HG03135 (cell line): ENCODE data around the gene DLX3.

Source experiments
- ATAC-seq: cut with Tn5 transposase; IDR thresholded peaks from one replicate; pipeline ENCODE4 v1.9.1; 2021; ENCODE audit warnings: mild to moderate bottlenecking, moderate library complexity; ENCODE audit not compliant: unreplicated experiment

Gene DLX3

GRCh38 chr17:50024808-50025207, 29.8 kb upstream of the DLX3 start:
- no peak for ATAC-seq

DNA sequence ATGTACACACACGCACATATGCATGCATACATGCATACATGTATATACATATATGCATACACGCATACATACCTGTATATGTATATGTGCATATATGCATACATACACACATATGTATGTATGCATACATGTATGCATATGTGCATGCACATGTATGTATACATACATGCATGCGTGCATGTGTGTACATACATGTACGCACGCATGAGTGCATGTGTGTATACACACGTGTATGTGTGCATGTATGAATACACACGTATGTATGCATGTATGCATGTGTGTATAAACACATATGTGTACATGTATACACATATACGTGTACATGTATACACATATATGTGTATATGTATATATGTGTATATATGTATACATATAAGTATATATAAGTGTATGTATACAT, 28.5 kb upstream of the DLX3 start:
- ATAC-seq = no peak

DNA sequence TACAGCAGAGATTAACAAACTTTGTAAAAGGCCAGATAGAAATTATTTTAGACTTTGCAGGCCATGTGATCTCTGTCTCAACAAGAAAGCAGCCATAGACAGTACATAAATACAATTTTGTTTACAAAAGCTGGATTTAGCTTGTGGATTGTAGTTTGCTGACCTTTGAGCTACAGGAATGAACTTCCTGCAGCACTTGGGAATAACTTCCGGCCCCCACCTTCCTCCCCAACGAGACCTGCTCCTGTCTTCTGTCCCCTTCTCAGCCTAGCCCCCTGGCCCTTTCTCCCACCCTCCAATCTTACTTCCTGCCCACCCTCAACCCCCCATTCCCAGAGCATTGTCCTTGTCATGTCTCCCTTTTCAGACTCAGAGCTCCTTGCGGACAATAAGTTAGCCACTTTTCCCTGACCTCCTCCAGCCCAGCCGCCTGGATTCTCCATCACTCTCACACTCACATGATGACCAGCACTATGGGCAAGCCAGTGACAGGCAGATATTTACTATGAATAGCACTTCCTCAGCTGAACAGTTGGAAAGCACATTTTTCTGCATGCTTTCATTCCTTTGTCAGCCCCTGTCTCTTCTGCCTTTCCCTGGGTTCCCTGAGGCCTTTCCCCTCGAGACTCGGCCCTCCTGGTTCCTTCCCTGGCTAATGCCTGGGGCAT, 27.6 kb upstream of the DLX3 start:
- no peak for ATAC-seq

GRCh38 chr17:50021681-50022370, 26.8 kb upstream of the DLX3 start:
- ATAC-seq = no peak

DNA sequence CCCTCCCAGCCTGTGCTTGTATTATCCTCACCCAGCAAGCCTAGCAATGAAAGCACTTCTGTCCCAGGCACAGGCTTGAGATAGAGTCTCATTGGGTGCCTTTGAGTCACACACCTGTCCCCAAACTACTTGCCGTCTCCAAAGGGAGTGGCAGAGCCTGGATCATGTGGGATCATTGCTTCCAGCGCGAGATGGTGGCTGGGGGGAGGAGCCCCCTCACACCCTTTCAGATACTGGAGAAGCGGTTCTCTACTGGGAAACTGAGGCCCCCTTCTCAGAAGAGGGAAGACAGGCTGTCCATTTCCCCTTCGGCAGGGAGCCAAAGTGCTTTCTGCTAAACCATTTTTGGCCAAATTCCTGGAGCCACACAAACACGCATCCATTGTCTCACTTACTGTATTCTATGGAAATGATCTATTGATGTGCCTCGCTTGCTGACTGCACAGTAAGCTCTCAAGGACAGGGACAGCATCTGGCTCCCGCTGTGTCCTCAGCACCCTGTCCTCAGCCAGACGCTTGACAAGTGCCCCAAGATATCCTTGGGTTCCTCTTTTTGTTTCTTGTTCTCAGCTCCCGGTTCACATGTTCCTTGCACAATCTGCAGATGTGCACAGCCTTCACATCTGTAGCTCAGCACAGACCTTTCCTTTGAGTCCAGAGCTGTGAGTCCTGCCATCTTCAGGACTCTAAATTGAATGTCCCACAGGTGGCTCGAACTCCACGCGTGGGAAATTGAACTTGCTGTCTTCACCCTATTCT, 26.0 kb upstream of the DLX3 start:
- no peak for ATAC-seq

DNA sequence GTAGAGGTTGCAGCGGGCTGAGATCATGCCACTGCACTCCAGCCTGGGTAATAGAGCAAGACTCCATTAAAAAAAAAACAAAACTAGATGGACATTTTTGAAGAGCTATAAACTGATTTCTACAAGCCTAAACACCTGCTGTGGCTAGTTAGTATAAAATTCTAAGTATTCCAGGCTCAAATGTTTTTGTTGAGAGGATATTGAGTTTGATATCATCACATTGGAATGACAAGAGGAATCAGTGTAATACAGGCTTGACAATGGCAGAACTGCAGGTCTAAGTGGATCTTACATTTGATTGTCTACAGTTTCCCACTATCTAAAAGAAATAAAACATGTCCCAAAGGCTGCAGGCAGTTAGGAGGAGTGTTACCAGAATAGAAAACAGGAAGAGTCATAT, 23.9 kb upstream of the DLX3 start:
- no peak for ATAC-seq

DNA sequence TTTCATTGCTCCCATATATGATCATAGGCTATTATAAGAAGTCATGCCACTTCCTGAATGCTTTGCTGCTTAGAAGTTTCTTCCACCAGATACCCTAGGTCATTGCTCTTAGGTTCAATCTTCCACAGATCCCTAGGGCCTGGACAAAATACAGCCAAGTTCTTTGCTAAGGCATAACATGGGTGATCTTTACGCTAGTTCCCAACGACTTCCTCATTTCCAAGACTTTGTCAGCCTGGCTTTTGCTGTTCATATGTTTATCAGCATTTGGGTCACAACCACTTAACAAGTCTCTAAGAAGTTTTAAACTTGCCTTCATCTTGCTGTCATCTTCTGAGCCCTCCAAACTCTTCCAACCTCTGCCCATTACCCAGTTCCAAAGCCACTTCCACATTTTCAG, 20.1 kb upstream of the DLX3 start:
- ATAC-seq = no peak

DNA sequence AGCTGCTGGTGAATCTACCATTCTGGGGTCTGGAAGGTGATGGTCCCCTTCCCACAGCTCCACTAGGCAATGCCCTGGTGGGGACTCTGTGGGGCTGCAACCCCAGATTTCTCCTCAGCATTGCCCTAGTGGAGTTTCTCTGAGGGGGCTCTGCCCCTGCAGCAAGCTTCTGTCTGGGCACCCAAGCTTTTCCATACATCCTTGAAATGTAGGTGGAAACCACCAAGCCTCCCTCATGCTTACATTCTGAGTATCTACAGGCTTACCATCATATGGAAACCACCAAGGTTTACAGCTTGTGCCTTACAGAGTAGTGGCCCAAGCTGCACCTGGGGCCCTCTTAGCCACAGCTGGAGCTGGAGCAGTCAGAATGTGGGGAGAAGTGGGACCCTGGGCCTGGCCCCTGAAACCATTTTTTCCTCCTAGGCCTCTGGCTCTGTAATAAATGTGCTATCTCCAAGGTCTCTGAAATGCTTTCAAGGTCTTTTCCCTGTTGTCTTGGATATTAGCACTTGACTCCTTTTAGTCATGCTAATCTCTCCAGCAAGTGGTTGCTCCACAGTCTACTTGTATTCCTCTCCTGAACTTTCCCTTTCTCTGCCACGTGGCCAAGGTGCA, 19.6 kb upstream of the DLX3 start:
- ATAC-seq = no peak

- ATAC-seq = no peak
These were observed 18.1 kb upstream of the DLX3 start for GRCh38 chr17:50013079-50013478.

- ATAC-seq = no peak
These were observed 14.3 kb upstream of the DLX3 start for GRCh38 chr17:50009282-50009681.

DNA sequence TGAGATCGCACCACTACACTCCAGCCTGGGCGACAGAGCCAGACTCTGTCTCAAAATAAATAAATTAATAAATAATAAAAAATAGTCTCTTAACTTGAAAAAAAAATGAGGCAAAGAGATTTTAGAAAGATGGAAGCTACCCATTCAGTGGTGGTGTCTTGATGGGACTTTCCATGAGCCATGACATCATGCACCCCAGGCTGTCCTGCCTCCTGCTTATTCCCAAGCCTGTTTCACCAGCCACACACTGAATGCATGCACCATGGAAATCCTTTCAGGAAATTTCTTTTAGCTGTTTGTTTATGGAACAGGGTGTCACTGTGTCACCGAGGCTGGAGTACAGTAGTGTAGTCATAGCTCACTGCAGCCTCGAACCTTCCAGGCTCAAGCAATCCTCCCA, 8.9 kb upstream of the DLX3 start:
- ATAC-seq = no peak

DNA sequence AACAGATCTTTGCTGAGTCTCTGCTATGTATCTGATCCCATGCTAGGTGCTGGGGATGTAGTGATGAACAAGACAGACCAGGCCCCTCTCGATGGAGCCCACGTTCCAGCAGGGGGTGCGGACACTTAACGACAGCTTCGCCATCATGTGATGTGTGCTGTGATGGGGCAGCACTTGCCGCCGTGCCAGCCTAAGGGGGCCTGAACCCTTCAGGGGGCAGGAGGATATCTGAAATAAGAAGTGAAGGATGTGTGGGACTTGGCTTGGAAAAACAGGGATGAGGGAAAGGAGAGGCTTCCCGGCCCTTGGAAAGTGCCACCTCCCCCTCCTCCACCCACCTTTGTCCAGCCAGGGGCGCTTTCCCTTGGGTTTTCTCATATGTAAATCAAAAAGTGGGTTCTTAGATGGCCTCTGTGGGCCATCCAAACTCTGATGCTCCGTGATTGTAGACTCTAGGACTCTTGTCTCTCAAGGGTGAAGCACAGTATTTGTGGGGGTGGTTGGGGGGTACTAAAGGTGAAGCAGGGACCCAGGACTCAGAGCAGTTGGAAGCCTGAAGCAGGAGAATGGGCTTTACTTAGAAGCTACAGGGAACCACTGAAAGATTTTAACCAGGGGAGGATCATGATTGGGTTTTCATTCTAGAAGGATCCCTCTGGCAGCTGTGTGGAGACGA, 4.0 kb upstream of the DLX3 start:
- ATAC-seq = no peak

- no peak for ATAC-seq
These were observed 3.0 kb upstream of the DLX3 start for GRCh38 chr17:49997773-49998703.

DNA sequence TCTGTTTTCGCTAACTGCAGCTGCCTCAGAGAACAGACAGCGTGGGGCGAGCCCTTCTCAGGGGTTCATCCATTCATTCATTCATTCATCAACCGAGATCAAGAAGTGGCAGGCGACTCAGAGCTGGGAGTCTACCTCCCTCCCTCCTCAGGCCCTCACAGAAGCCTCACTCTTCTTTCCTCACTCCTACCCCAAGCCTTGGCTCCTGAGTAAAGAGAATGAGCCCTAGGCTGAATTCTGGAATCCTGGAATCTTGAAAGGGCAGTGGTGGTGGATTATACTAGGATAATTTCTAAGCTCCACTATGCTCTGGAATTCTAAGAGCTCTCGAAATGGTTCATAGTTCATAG, 2.3 kb upstream of the DLX3 start:
- ATAC-seq = no peak

DNA sequence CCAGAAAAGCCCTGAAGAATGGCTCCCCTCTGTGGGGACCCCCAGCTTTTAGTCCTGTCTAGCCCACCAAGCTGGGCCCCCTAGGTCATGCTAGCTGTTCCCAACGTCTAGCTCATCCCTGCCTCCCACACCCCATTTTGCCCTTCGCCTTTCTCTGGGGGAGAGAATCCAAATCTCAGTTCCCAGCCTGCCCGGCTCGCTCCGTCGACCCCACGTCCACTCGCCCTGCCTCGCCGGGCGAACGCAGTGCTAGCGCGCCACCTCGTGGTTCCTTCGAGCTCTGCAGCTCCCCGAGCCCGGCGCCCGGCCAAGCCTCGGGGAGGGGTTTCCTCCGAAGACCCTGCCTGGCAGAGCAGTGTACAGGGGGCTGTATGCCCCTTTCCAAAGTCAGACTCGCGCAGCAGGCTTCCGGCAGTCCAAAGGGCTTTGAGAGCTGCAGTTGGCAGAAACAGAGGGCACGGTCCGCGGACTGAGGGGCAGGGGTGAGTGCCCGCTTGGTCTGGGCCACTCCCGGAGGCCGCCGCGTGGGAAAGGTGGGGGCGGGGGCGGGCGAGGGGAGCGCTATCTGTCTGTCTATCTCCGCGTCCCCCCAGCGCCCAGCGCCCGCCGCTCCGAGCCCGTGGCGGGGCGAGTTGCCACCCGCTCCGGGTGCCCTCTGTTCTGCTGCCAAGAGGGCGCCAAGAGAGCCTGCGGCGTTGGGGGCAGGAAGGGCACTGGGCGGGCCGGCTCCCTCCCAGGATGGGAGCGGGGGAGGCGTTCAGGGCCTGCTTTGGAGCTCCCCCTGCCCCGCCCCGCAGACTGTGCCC, 1.7 kb upstream of the DLX3 start:
- ATAC-seq = no peak

DNA sequence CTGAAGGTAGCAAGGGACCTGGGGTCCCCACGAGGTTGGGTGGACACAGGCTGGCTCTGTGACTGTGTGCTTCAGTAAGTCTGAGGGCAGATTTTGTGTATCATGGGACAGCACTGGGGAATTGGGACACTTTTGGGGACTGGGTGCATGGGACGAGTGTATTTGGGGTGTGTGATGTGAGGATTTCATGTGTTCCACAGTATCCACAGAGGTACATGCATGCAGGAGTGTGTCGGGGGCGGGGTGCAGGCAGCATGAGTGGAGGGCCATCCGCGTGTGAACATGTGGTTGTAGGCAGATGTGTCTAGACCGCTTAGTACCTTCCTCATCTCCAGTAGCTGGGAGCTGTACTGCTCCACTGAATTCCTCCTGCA, 1.1 kb upstream of the DLX3 start:
- no peak for ATAC-seq

DNA sequence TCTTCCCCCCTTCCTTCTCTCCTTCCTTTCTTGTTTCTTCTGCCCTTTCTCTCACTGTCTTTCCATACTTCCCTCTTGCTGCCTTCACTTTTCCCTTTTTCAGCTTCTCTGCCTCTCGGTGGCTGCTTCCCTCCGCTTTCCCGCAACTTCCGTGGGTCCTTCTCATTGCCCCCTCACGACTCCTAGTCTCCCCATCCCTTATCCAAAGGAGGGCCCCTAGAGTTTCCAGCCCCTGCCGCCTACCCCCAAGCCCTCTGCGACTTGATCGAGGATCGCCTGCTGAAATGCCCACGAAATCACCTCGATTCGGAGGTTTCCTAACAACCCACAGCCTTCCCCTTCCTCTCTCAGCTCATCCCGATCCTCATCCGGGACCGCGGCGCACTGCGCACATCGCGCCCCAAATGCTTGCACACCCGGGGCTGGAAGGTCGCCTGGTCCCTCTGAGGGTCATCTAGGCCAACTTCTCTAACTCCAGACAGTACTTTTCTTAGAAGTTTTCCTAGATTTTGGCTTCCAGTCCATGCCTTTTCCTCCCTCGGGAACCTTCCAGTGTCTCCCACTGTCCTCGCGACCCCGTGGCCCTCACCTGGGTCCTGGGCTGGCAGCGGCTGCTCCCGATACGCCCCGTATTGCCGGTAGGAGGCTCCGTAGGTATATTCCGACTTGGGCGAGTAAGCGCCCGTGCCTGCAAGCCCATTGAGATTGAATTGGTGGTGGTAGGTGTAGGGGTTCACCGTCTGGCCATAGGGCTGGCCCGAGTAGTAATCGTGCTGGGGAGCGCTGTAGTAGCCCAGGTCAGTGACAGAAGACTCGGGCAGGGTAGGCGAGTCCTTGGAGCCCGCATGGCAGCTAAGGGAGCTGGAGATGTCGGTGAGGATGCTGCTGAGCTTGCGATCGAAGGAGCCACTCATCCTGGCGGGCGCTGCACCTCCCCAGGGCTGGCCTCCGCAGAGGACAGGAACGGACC, 654 bp downstream of the DLX3 start:
- no peak for ATAC-seq

GRCh38 chr17:49993423-49994060, 1.5 kb downstream of the DLX3 start:
- ATAC-seq = no peak
